Lower leg skin (tissue), 4 donors: ENCODE data around the gene DUXB. TPM values are rescaled to one million over a fixed set of nuclear protein-coding genes. Genes with fewer than 3 reads are reported as not detected.

Experiments used
- DNase-seq, 2 donors: peaks; one replicate each; pipeline ENCODE4 v3.0.0-alpha.2; 2019; ENCODE audit warnings: low spot score in 2 of 2
- H3K4me3 ChIP-seq: fragments of 200-600 bp; sonication (generic); 2 replicates; pipeline ENCODE4 v1.5.1; 2017; ENCODE audit warnings: mild to moderate bottlenecking, low read depth; ENCODE audit not compliant: poor library complexity, severe bottlenecking
- POLR2A ChIP-seq, 2 donors: fragments of 450-650 bp; IDR thresholded peaks; one replicate each; pipeline ENCODE4 v1.6.1; 2016 to 2017; ENCODE audit warnings: antibody characterized with exemption in 2 of 2, mild to moderate bottlenecking in 1 of 2, moderate library complexity in 1 of 2
- WGBS, 2 donors: methylation state at CpG; one replicate each; pipeline ENCODE4 v1.1.5; 2018; 5-methylcytosine and 5-hydroxymethylcytosine counted together
- intact Hi-C: fragments of 100-400 bp; cut with DNase I; formaldehyde crosslinking; loops from one replicate; pipeline ENCODE4 v1.15.0; 2023; ENCODE audit warnings: low total_unique reads
- total RNA-seq, 4 donors: library from RNA; depleted of rRNA; stranded (reverse); fragments of >200 nt; gene quantifications; one replicate each; pipeline ENCODE4 v1.1.0, GENCODE V29; 2016
- TF ChIP-seq, protein P1 (sequence below), 3 donors: fragments of 450-650 bp; IDR thresholded peaks; one replicate each; pipeline ENCODE4 v1.5.1; 2016; ENCODE audit warnings: antibody characterized with exemption in 3 of 3, mild to moderate bottlenecking in 3 of 3, moderate library complexity in 2 of 3

The DUXB gene
- total RNA-seq, 4 donors from 2014 or later: not detected

DNA sequence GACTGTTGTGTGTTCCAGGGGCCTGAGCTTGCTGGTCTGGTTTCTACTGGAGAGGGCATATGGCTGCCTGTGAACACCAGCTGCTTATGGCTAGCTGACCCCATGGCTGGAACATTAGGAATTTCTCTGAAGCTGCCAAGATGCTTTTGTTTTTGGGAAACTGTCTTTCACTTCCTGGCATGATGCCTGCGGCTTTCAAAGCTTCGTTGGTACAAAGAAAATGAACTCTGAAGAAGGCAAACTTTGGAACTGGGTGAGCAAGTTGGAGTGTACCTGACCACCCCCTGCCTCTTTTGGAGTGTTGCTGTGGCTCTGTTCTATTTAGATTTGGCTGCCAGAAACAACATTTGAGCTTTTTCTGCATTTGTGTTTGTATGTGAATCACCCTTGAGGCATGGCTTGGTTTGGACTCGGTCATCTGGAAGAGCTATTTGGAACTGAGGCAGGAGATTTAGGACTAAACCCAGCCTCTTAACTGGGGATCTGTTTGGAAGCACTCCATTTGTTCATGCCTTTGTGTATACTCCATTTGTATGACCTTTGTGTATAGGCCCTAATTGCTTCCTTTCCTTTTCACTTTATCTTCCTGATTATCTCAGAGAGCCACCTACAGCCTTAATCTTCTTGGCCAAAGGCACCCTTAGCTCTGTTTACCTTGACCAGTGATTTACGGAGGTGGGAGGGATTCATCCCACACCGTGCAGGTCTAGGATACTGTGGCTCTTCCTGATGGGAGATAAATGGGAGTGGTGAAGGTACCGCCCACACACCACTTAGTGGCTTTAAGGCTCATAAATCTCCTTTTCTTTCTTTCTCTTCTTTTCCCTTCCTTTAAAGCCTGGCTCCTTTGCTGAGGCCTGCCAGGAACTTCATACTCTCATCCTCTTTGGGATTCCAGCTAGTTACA lies 32.3 kb upstream of the DUXB start:
- TF ChIP-seq, protein P1, sequence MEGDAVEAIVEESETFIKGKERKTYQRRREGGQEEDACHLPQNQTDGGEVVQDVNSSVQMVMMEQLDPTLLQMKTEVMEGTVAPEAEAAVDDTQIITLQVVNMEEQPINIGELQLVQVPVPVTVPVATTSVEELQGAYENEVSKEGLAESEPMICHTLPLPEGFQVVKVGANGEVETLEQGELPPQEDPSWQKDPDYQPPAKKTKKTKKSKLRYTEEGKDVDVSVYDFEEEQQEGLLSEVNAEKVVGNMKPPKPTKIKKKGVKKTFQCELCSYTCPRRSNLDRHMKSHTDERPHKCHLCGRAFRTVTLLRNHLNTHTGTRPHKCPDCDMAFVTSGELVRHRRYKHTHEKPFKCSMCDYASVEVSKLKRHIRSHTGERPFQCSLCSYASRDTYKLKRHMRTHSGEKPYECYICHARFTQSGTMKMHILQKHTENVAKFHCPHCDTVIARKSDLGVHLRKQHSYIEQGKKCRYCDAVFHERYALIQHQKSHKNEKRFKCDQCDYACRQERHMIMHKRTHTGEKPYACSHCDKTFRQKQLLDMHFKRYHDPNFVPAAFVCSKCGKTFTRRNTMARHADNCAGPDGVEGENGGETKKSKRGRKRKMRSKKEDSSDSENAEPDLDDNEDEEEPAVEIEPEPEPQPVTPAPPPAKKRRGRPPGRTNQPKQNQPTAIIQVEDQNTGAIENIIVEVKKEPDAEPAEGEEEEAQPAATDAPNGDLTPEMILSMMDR (IDR thresholded peaks at IDR 0.05): no peak
- TF ChIP-seq POLR2A (IDR thresholded peaks at IDR 0.05): no peak
- DNase-seq: no peak
- 29 to 32% methylated on average over 6 of the region's 6 CpGs for WGBS, 2 donors
- H3K4me3 ChIP-seq: no peak overlapping the region
- intact Hi-C loops: no loop called here

DNA sequence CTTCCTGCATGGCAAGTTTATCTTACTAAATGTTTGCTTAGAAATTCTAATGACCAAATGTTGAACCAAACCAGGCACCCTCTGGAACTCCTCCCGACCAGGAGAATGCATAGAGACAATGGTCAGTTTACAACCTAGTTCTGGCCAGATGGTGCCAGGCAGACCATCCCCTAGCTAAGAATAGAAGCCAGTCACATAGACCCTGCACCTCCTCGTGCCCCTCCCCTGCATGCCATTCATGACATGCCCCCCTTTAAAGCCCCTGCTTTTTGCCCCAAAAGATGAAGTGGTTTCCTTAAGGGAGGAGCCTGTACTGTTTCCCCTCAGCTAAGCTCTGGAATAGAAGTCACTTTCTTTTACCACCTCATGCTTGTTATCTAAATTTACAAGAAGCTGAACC lies 31.6 kb upstream of the DUXB start:
- no peak overlapping the region for H3K4me3 ChIP-seq
- DNase-seq: no peak
- intact Hi-C loops: no loop called here
- WGBS, 2 donors: 32 to 33% methylated on average over 2 of the region's 2 CpGs
- TF ChIP-seq POLR2A (IDR thresholded peaks at IDR 0.05): no peak
- TF ChIP-seq, protein P1 (IDR thresholded peaks at IDR 0.05): no peak

DNA sequence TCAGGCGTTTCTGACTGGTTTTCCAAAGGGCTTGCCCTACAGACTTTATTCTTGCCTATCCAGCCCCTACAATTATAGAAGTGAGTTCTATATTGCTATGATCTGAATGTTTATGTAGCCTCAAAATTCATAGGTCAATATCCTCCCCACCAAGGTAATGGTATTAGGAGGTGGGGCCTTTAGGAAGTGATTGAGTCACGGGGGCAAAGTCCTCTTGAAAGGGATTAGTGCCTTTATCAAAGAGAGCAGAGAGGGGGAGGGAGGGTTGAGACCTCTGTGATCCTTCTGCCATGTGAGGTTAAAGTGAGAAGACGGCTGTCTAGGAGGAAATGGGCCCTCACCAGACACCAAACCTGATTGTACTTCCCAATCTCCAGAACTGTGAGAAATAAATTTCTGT lies 26.0 kb upstream of the DUXB start:
- TF ChIP-seq POLR2A (IDR thresholded peaks at IDR 0.05): no peak
- intact Hi-C loops: no loop called here
- no peak for DNase-seq
- no peak overlapping the region for H3K4me3 ChIP-seq
- 52 to 64% methylated on average over 3 of the region's 3 CpGs for WGBS, 2 donors

DNA sequence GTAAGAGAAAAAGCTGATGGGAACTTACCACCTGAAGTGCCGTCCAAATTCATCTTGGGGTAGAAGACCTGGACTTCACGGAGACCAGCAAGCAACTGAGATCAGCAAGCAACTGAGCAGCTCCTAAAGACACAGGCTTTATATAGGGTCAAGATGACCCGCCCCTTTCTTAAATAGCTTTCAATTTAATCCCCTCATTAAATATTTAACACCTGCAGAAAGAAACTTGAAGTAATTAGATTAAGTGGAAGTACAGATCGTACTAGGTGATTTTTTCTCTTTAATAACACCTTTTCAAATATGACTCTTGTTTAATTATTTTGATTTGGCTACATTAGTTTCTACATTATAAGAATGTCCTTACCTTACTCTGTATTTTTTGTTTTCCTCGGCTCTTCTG lies 25.1 kb upstream of the DUXB start, which contains the start of gene CPHXL:
Gene CPHXL, minus strand, starts transcription at position 101 of the 400 bp plus-strand sequence. Its CDS starts 48 bp downstream, at position 53.
- DNase-seq: no peak
- H3K4me3 ChIP-seq: no peak within 1 kb of the TSS
- intact Hi-C loops: no loop called here
- WGBS, 2 donors: 90% methylated on average over 5 of the region's 5 CpGs
- TF ChIP-seq POLR2A (IDR thresholded peaks at IDR 0.05): no peak
- TF ChIP-seq, protein P1 (IDR thresholded peaks at IDR 0.05): no peak

DNA sequence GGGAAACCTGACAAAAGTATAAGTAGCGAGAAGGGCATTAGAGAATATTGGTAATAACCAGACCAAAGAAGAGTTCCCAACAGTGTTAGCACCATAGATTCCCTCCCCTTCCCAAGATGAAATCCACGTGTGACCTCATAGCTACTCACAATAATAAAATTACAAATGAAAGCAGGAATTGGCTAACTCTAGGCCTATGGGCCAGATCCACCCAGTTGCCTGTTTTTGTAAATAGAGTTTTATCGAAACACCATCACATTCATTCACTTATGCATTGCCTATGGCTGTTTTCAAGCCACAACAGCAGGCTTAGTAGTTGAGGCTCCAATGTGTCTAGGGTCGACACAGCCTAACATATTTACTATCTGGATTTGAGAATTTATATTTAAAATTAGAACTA lies 17.2 kb upstream of the DUXB start:
- TF ChIP-seq, protein P1 (IDR thresholded peaks at IDR 0.05): no peak
- DNase-seq: no peak
- intact Hi-C loops: no loop called here
- H3K4me3 ChIP-seq: no peak overlapping the region
- 88 to 90% methylated on average over 4 of the region's 4 CpGs for WGBS, 2 donors

DNA sequence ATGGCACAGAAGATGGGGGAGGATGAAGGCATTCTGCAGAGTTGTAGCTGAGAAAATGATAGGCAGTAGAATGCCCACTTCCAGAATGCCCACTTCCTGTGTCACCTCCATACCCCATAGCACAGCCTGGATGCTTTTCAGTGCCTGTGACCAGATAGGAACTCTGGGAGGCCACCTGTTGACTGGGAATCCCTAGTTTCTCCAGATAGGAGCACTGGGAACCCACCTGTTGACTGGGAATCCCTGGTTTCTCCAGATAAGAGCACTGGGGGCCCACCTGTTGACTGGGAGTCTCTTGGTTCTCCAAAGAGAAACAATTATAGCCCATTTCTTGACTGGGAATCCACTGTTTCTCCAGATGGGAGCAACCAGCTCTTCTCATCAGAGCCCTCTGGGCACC lies 13.4 kb upstream of the DUXB start:
- no peak for TF ChIP-seq POLR2A (IDR thresholded peaks at IDR 0.05)
- TF ChIP-seq, protein P1 (IDR thresholded peaks at IDR 0.05): no peak

More for the DNA sequence above, 13.4 kb upstream of the DUXB start:
- no peak overlapping the region for H3K4me3 ChIP-seq
- DNase-seq: no peak
- intact Hi-C loops: no loop called here
